NCI-H2029 (cell line): Measurements from ENCODE around the gene SPEM2.
A peak's percentile ranks its signal among the peaks of the same experiment; 100 is the strongest.

Source experiments
- DNase-seq: peaks from one replicate; lab custom pipeline; 2025; lab: John Stamatoyannopoulos, UW

SPEM2 gene

DNA sequence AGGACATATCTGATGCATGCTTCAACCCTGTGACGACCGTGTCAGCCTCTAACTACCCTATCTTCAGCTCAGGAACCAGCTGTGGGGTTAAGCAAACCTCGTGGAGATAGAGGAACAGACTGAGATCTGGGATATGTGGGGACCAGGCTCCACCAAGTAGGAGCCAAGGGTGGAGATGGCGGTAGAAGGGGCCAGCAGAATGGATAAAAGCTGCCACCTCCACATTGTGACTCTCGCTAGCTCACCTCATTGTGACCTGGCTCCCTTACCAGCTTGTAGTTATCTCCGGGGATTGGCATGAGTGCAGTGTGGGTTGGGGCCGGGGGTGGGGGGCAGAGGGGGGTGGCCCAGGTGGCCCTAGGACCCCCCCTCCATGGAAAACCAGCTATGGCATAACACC lies at the start of gene SPEM2:
SPEM2 (plus strand) TSS at position 301 of the 400 bp plus-strand sequence; CDS start at position 374, 73 bp downstream.
- no peak for DNase-seq

DNA sequence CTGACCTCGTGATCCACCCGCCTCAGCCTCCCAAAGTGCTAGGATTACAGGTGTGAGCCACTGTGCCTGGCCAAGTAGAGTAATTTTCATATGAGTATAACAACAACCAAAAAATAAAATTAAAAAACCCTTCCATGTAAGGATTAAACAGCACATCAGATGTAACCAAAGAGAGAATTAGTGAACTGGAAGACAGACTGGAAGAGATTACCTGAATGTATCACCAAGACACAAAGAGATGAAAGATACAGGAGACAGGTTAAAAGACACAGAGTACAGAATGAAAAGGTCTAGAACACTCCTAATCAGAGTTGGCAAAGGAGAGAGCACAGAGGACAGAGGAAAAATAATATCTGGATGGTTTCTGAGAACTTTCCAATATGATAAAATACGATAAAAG lies 46.3 kb upstream of the SPEM2 start:
- no peak for DNase-seq

DNA sequence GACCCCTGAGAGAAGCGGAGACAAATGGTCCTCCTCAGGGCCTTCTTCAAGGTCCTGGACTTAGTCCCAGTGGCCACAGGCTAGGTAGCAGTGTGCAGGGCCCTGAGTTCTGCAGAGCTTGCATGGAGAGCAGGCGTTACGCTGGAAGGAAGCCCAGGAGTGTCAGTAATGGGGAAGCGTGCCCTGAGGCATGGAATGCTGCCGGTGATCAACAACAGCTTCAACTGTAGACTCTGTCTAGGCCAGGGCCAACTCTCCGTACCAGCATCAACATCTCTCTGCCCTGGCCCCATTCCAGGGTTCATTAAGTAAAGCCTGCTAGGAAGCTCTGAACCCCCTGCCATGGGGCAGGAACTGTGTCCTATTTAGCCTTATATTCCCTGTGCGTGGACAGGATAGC lies 45.1 kb upstream of the SPEM2 start:
- DNase-seq: no peak

DNA sequence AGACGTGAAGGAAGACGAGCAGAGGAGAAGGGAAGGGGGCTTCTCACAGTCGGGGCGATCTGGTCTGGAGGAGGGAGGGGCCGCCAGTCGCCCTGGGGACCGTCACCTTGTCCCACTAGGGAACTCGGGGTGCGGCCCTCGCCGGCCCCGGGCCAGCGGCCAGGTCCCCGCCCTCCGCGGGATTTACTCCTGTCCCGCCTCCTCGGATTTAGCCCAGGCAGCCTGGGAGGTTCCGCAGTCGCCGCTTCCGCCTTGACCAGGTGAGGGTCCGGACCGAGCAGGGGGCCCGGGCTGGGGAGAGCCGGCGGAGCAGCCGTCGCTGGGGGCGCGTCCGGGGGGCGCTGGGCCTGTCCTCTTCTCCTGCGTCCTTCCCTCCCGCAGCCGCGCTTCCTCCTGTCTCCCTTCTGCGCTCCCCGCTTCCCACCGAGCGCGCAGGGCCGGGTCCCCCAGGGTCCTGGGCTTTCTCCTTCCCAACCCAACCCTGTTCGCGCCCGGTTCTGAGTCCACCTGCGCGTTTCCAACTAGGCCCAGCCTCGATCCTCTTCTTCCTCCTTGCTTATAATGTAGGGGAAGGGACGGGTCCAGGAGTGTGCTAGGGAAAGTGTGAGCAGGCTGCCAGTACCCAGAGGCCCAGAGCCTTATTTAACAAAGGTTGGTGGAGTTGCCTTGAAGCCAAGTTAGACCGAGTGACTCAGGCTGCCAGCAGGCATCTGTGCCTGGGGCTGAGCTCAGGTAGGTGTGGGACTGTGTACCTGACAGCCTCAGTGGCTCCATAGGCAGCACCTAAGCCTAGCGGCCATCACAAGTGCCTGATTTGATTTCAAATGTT lies 44.3 kb upstream of the SPEM2 start, which contains the start of gene TNK1:
TNK1 (plus strand) TSS at position 235 of the 829 bp plus-strand sequence. CDS start 1,838 bp downstream, outside the sequence.
- no peak for DNase-seq

DNA sequence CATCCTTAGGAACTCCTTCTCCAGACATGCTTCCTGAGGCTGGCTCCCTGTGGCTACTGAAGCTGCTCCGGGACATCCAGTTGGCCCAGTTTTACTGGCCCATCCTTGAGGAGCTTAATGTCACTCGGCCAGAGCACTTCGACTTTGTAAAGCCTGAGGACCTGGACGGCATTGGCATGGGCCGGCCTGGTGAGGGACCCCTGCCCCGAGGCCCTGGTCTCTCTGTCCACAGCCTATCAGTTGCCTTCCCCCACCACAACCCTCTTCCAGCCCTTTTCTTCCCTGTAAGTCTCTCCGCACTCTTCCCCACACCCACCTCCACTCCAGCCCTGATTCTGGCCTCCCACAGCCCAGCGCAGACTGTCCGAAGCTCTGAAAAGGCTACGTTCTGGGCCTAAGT lies 42.5 kb upstream of the SPEM2 start:
- no peak for DNase-seq

DNA sequence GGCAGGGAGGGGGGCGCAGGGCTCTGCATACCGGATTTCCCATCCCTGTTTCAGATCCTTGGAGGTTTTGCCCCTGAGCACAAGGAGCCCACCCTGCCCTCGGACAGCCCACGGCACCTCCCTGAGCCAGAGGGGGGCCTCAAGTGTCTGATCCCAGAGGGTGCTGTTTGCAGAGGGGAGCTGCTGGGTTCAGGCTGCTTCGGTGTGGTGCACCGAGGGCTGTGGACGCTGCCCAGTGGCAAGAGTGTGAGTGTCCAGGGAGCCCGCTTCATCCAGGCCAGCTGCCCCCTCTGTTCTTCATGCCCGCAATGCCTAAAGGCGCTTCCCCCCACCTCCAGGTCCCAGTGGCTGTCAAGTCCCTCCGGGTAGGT lies 42.1 kb upstream of the SPEM2 start:
- DNase-seq: no peak

DNA sequence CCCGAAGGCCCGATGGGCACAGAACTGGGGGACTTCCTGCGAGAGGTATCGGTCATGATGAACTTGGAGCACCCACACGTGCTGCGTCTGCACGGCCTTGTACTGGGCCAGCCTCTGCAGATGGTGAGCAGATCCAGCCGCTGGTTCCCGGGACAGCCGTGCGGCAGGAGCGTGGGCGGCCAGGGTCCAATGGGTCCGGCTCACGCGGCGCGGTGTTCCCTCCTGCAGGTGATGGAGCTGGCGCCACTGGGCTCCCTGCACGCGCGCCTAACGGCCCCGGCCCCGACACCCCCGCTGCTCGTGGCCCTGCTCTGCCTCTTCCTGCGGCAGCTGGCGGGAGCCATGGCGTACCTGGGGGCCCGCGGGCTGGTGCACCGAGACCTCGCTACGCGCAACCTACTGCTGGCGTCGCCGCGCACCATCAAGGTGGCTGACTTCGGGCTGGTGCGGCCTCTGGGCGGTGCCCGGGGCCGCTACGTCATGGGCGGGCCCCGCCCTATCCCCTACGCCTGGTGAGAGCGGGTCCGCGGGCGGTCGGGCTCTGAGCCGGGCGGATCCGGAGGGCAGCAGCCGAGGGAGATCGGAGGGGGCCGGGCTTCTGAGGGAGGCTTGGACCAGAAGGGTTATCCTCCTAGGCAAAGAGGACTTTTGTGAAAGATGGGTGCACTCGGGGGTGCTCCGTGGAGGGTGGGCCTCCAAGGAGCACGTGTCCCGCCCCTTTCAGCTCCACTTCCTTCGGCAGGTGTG lies 41.5 kb upstream of the SPEM2 start:
- no peak for DNase-seq

DNA sequence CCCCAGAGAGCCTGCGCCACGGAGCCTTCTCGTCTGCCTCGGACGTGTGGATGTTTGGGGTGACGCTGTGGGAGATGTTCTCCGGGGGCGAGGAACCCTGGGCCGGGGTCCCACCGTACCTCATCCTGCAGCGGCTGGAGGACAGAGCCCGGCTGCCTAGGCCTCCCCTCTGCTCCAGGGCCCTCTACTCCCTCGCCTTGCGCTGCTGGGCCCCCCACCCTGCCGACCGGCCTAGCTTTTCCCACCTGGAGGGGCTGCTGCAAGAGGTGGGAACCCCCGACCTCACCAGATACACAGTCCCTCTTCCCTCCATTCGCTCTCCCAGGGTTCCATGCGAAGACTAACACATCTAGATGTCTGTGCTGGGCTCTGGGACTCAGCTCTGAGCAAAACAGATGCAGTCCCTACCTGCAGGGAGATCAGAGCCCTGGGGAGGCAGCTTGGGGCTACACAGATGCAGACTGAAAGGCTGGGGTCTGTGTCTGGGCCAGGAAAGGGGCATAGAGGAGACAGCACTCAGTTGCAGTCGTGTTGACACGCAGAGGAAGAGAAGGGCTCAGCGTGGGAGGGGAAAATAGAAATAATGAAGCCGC lies 40.8 kb upstream of the SPEM2 start:
- DNase-seq: no peak

DNA sequence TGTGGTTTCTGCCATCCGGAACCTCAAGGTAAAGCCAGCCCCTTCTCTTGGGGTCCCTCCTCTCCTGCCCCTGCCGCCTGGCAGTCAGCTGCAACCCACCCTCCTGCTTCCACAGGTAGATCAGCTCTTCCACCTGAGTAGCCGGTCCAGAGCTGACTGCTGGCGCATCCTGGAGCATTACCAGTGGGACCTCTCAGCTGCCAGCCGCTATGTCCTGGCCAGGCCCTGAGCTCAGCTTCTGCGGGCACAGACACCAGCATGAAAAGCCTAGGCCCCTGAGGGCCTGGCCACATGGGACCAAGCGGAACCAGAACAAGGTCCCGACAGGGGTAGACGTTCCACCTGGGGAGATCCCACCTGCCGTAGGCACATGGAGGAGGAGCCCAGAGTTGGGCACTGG lies 36.6 kb upstream of the SPEM2 start:
- no peak for DNase-seq

DNA sequence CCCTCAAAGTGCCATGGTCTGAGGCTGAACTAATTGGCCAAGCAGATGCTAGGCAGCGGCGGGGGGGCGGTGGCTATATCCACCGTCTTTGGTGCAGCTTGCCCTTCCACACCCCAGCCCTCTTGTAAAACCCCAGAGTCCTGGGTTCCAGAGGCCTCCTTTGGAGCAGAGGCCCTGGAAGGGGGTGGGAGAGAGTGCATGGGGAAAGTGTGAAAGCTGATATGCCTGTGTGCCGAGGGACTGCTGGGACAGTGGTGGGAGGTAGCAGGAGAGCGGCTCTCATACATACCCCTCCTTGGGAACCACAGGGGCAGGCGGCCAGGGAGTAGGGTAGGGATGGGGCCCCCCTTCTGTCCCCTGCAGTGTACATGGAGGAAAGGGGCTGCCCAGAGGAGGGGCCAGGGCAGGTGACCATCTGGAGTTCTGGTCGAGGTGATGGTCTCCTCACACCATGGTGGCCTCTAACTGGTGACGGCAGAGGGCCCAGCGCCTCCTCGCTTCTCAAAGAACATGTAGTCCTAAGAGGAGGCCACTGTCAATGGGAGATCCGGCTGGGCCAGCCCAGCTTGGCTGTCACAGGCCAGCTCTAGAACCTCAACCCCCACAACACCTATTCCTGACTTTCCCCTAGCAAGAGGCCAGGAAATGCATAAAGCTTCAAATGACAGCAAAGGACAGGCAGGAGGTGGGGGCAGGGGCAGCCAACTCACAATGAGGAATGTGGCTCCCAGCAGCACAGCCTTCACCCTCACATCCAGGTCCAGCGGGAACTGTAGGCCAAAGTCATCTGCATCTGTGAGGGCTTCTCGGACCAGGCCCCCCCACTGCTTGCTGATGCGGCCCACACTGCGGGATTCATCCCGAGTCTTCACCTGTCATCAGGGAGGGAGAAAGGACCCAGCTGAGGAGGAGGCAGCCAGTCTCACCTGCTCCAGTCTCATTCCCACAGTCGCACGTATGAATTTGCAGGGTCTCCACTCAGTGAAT lies 35.2 kb upstream of the SPEM2 start:
- DNase-seq: no peak

DNA sequence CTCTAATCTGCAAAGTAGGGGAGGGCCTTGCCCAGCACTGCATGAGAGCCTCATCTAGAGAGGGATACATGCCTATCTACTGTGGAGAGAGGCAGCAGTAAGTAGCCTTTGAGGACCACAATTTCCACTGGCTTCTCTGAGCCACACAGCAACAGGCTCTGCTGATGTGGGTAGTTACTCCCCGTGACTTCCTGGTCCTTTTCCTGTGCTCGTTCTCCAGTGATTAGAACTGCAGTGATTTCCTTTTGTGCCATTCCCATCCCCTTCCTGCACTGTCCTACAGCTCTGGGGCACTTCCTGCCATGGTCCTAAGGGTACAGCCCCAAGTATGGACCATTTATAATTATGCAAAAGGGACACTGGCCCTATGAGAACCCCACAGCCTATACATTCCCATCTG lies 34.1 kb upstream of the SPEM2 start:
- no peak for DNase-seq

DNA sequence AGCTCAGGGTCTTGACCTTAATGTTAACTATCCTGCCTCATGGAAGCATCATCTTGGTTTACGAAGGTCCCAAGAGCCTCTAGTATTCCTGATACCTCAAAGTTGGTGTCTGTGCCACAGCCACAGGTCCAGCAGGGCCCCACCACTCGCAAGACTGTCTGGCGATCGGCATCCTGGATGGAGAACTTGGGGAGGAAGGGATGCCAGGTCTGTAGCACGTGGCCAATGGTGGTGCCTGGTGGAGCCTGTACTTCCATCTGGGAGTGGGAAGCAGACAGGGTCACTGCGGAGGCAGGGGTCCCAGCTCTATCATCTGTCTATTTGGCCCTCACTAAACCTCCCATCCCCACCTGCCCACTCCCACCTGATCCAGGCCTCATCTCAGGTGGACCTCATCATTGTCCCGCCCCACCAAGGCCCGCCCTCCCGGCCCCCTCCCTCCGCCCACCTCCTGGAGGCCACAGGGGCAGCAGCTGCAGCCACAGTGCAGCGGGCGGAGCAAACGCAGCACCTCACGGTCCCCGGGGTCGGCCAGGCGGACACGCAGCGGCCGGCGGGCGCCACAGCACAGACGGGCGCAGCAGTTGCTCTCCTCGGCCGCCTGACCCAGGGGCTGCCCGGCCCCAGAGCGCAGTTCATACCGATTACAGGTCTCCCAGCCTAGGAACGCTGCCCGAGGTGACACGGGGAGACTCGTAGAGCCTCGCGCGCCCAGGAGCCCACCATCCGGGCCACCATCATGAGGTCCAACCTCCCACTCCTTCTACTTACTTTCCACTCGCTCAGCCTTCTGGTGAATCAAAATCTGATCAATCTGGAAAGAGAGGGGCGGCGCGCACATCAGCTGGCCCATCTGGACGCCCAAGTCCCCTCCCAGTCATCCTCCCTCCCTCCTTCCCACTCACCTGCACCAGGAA lies 32.5 kb upstream of the SPEM2 start:
- no peak for DNase-seq

DNA sequence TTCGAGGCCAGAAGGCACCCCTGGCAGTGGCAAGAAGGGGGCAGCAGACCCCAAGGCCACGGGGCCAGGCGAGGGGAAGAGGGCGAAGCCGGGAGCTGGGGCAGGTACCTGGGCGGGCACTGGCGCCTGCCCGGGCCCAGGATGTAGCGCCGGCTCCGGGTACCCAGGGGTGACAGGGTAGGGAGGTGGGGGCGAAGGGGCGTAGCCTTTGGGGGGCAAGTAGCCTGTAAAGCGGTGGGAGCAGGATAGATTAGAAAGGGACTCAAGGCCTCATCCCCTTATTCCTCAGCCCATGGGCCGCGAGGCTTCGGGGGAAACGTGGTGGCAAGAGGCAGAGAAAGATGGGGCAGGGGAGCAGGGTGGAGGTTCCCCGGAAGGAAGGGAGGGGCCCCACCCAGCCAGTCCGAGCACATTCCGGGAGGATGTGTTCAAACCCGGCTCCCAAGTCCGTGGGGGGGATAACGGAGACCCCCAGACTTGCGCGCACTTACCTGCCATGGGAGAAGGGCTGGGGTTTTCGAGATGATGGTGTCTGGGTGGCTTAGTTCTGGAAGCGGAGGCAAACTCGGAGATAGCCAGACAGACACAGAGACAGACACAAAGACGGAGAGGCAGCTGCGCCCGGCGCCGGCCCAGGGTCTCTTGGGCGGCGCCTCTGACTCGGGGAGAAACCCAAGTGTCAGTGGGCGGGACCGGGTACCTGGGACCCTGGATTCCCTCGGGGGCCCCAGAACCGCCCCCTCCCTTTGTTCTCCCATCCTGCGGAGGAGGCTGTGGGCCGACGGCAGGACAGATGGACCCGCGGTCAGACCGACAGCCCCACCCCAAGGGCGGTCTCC lies 31.6 kb upstream of the SPEM2 start:
- DNase-seq: no peak

DNA sequence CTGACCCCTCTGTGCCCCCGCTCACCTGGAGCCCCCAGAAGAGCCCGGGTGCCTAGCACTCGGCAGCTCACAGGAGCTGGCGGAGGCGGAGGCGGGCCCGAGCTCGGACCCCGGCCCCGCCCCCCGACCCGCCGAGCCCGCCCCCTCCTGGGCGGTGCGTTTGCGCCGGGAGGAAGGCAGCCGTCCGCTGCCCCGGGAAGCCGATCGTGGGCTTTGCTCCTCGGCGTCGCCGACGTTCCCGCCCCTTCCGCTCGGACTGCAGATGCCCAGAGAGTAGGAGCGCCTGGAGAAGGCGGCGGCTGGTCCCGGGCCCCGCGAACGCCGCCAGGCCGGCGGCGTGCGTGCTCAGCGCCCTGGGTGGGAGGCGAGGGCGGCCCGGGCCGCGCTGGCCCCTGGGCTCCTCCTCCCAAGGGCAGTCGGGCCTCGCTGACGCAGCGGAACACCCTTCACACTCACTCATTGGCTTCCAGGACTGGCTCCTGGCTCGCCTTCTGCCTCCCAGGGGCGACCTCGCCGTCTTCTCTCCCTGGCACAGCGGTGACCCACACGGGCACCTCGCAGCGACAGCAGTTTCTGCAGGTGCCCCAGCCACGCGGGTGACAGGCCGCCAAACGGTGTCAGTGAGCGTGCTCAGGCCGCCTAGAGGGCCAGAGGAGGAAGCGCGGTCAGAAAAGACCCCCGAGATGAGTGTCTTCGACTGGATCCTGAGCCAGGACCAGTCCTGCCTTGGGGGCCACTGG lies 30.8 kb upstream of the SPEM2 start, which contains the start of gene PLSCR3:
PLSCR3 (minus strand) TSS at position 74 of the 740 bp plus-strand sequence. CDS start 415 bp downstream, outside the sequence.
- peak; percentile 29 for DNase-seq

DNA sequence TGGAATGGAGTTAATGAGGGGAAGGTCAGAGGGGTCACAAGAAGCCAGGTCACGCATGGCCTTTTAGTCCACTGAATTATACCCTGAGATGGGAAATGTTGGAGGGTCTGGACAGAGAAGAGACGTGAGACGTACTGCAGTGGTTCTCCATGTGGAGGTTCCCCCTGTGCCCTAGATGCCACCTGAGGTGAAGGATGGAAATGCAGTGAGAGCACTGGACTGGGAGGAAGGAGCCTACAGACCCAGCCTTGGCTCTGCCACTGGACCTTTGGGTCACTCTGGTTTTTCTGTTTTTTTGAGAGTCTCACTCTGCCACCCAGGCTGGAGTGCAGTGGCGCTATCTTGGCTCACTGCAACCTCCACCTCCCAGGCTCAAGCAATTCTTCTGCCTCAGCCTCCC lies 29.3 kb upstream of the SPEM2 start:
- no peak for DNase-seq

DNA sequence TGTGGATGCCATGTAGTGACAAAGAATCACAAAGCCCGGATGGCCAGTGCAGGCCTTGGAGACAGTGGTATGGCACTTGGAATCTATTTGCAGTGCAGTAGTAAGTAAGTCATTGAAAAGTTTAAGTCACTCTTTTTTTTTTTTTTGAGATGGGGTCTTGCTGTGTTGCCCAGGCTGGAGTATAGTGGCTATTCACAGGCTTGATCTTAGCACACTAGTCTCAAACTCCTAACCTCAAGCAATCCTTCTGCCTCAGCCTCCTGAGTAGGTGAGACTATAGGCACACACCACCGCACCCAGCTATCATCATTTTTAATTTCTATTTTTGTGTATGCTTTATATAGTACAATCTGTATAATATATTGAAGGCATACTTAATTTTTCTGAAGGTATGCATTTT lies 26.8 kb upstream of the SPEM2 start:
- DNase-seq: no peak

DNA sequence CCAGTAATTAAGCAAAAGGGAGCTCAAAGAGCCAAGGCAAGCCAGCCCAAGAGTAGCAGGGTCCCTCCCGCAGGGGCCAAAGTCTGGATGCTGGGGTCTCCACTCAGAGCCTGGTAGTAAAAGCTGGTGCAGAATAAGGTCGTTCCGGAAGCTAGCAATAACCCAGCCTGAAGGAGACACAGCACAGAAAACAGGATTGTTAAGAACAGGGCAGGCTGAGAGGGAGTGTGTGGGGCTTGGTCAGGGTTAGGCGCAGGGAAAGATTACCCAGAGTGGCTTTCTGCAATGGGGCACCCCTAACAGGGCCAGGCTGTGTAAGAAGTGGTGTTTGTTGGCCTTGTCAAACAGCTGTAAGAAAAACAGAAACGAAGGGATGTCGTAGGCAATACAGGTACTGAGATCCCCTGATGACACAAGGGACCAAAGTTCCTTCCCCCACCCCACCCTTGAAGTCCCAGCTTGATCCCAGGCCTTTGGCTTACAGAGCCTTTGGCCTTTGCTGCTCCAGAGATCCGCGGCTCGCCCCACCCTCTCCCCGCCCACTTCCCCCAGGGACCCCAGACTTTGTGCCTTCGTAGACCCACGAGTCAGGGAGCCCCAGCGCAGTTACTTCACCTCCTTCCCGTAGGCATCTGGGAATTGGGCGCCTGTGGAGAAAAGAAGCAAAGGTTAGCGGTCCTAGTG lies 22.2 kb upstream of the SPEM2 start:
- no peak for DNase-seq

DNA sequence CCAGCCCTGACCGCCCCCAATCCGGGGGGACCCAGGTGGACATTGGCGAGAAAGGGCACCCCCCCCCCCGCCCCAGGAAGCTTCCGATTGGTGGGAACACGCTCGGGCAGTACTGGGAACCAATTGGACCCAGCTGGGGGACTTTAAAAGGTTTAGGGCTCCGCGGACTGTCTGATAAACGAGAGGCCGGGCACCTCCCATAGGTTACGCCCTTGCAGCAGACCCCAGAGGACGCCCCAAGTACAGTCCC lies 21.8 kb upstream of the SPEM2 start:
- no peak for DNase-seq
